H1 (cell line): ENCODE data around the gene GABRD. TPM values are rescaled to one million over a fixed set of nuclear protein-coding genes. Genes with fewer than 3 reads are reported as not detected.
A peak's percentile ranks its signal among the peaks of the same experiment; 100 is the strongest.

Experiments used
- CTCF ChIA-PET: fragments of 300-600 bp; sonication (Branson Sonifier 250); formaldehyde crosslinking; loops from one replicate; lab custom pipeline; 2021; ENCODE audit not compliant: partially characterized antibody; lab: Charles Lee
- POLR2A ChIA-PET: fragments of 300-600 bp; sonication (Branson Sonifier 250); formaldehyde crosslinking; loops from one replicate; lab custom pipeline; 2021; ENCODE audit warnings: inconsistent platforms; ENCODE audit not compliant: partially characterized antibody; lab: Charles Lee
- DNase-seq, 2 experiments: peaks; one replicate each; pipeline versions ENCODE4 v3.0.0 to v3.0.0-alpha.2; 2010 to 2022; ENCODE audit warnings: low spot score in 2 of 2, low read depth in 1 of 2, mixed read lengths in 1 of 2
- FAIRE-seq: peaks from 2 replicates; lab custom pipeline; 2011; peaks lifted over from hg19 to GRCh38; lab: Jason Lieb, UNC
- H2AFZ ChIP-seq: 2 replicates; pipeline ENCODE4 v1.8.1; 2012; ENCODE audit warnings: low read length, inconsistent platforms
- H2AK5ac ChIP-seq: 2 replicates; pipeline ENCODE4 v1.6.1; 2013; ENCODE audit warnings: low read depth, low read length
- H2BK120ac ChIP-seq: replicated peaks from 2 replicates; pipeline ENCODE3; 2013; ENCODE audit warnings: low read depth, low read length, inconsistent platforms
- H2BK12ac ChIP-seq: 2 replicates; pipeline ENCODE4 v1.6.1; 2013; ENCODE audit warnings: low read depth, low read length
- H2BK15ac ChIP-seq: 2 replicates; pipeline ENCODE4 v1.6.1; 2013; ENCODE audit warnings: low read length
- H2BK20ac ChIP-seq: 2 replicates; pipeline ENCODE4 v1.6.1; 2013; ENCODE audit warnings: low read length
- H2BK5ac ChIP-seq: 2 replicates; pipeline ENCODE4 v1.6.1; 2013; ENCODE audit warnings: low read depth, low read length
- H3K14ac ChIP-seq: 2 replicates; pipeline ENCODE4 v1.6.1; 2013; ENCODE audit warnings: inconsistent platforms; ENCODE audit not compliant: insufficient read length
- H3K18ac ChIP-seq: 2 replicates; pipeline ENCODE4 v1.6.1; 2013; ENCODE audit warnings: low read length; ENCODE audit errors: extremely low read depth
- H3K23ac ChIP-seq: 2 replicates; pipeline ENCODE4 v1.6.1; 2013; ENCODE audit warnings: inconsistent platforms; ENCODE audit not compliant: insufficient read length
- H3K23me2 ChIP-seq: 2 replicates; pipeline ENCODE4 v1.6.1; 2013; ENCODE audit warnings: low read depth, low read length
- H3K27ac ChIP-seq: 2 replicates; pipeline ENCODE4 v1.6.1; 2011; ENCODE audit warnings: low read depth, low read length, inconsistent platforms
- H3K27me3 ChIP-seq, 4 experiments: replicated peaks in 1 of 4; 1 replicate in 1 of 4; 2 replicates in 3 of 4; pipeline versions ENCODE4 v1.6.1 to v1.8.1; 2011 to 2013; ENCODE audit warnings: low read length in 3 of 4, mild to moderate bottlenecking in 3 of 4, inconsistent platforms in 2 of 4, mixed read lengths in 2 of 4, moderate library complexity in 1 of 4; ENCODE audit not compliant: control insufficient read depth in 3 of 4, insufficient read depth in 3 of 4; ENCODE audit errors: extremely low read depth in 1 of 4
- H3K36me3 ChIP-seq, 4 experiments: 2 replicates each; pipeline versions ENCODE4 v1.6.1 to v1.8.1; 2011 to 2013; ENCODE audit warnings: mild to moderate bottlenecking in 4 of 4, low read length in 3 of 4, moderate library complexity in 2 of 4, control low read depth in 1 of 4, inconsistent platforms in 1 of 4; ENCODE audit not compliant: insufficient read depth in 4 of 4, control insufficient read depth in 2 of 4
- H3K4ac ChIP-seq: replicated peaks from 2 replicates; pipeline ENCODE3; 2013; ENCODE audit warnings: low read length, low read depth, mixed read lengths, inconsistent platforms; ENCODE audit not compliant: insufficient read length
- H3K4me1 ChIP-seq, 4 experiments: replicated peaks in 1 of 4; 1 replicate in 1 of 4; 2 replicates in 3 of 4; pipeline versions ENCODE4 v1.6.1 to v1.8.1; 2011 to 2013; ENCODE audit warnings: low read length in 3 of 4, inconsistent platforms in 2 of 4, mixed read lengths in 1 of 4; ENCODE audit not compliant: insufficient read depth in 4 of 4, control insufficient read depth in 3 of 4
- H3K4me2 ChIP-seq, 2 experiments: 2 replicates each; pipeline versions ENCODE4 v1.6.1 to v1.8.1; 2011 to 2013; ENCODE audit warnings: low read depth in 2 of 2, low read length in 2 of 2, control low read depth in 1 of 2, inconsistent platforms in 1 of 2, mild to moderate bottlenecking in 1 of 2; ENCODE audit not compliant: insufficient read depth in 1 of 2
- H3K4me3 ChIP-seq, 4 experiments: fragments of 200-600, 300-600 bp in 1 of 4; sonication (generic), shearing (Covaris generic), sonication (Bioruptor Twin) in 1 of 4; 2 replicates each; pipeline versions ENCODE4 v1.5.1 to v1.8.1; 2011 to 2016; ENCODE audit warnings: low read length in 4 of 4, low read depth in 3 of 4, control low read depth in 2 of 4, inconsistent platforms in 2 of 4, mild to moderate bottlenecking in 2 of 4, mixed read lengths in 1 of 4, moderate library complexity in 1 of 4; ENCODE audit not compliant: insufficient read depth in 2 of 4; ENCODE audit errors: extremely low read depth in 1 of 4
- H3K56ac ChIP-seq: replicated peaks from 2 replicates; pipeline ENCODE3; 2013; ENCODE audit warnings: low read depth, mild to moderate bottlenecking, mixed read lengths, low read length, inconsistent platforms; ENCODE audit not compliant: insufficient read length
- H3K79me1 ChIP-seq: 2 replicates; pipeline ENCODE4 v1.6.1; 2013; ENCODE audit warnings: low read depth, low read length, control low read depth
- H3K79me2 ChIP-seq, 2 experiments: 2 replicates each; pipeline versions ENCODE4 v1.6.1 to v1.8.1; 2012 to 2013; ENCODE audit warnings: low read length in 2 of 2, mild to moderate bottlenecking in 2 of 2, inconsistent platforms in 1 of 2; ENCODE audit not compliant: insufficient read depth in 2 of 2, control insufficient read depth in 1 of 2
- H3K9ac ChIP-seq, 4 experiments: replicated peaks in 1 of 4; 1 replicate in 1 of 4; 2 replicates in 3 of 4; pipeline versions ENCODE4 v1.6.1 to v1.8.1; 2011 to 2013; ENCODE audit warnings: low read depth in 3 of 4, low read length in 3 of 4, control low read depth in 2 of 4, mild to moderate bottlenecking in 2 of 4, moderate library complexity in 2 of 4, inconsistent platforms in 1 of 4; ENCODE audit errors: extremely low read depth in 1 of 4
- H3K9me3 ChIP-seq, 2 experiments: 2 replicates each; pipeline versions ENCODE4 v1.6.1 to v1.8.1; 2012 to 2013; ENCODE audit warnings: mild to moderate bottlenecking in 2 of 2, moderate library complexity in 2 of 2, control low read depth in 1 of 2, inconsistent platforms in 1 of 2, low read depth in 1 of 2, low read length in 1 of 2, mixed read lengths in 1 of 2; ENCODE audit not compliant: insufficient read depth in 2 of 2
- H4K20me1 ChIP-seq, 2 experiments: replicated peaks in 1 of 2; 2 replicates each; pipeline versions ENCODE3 to v1.8.1; 2011 to 2013; ENCODE audit warnings: inconsistent platforms in 2 of 2, low read length in 2 of 2, mild to moderate bottlenecking in 1 of 2; ENCODE audit not compliant: insufficient read depth in 2 of 2, control insufficient read depth in 1 of 2
- H4K5ac ChIP-seq: 2 replicates; pipeline ENCODE4 v1.6.1; 2013; ENCODE audit warnings: low read length, low read depth, mixed read lengths, inconsistent platforms; ENCODE audit not compliant: insufficient read length
- H4K8ac ChIP-seq: 2 replicates; pipeline ENCODE4 v1.8.0; 2013; ENCODE audit warnings: mild to moderate bottlenecking, moderate library complexity, low read length, inconsistent platforms; ENCODE audit not compliant: insufficient read depth; ENCODE audit errors: extremely low read depth
- H4K91ac ChIP-seq: replicated peaks from 2 replicates; pipeline ENCODE3; 2013; ENCODE audit warnings: low read length, mixed read lengths, inconsistent platforms; ENCODE audit not compliant: insufficient read length
- WGBS, 2 experiments: shearing (Covaris generic) in 1 of 2; methylation state at CpG; one replicate each; pipeline versions ENCODE4 v1.1.6 to v1.1.7; 2013 to 2015; ENCODE audit warnings: low lambda C conversion rate in 2 of 2, mixed read lengths in 2 of 2, inconsistent platforms in 1 of 2, low coverage in 1 of 2, missing lambda C conversion rate in 1 of 2; ENCODE audit not compliant: insufficient replicate concordance in 2 of 2, insufficient coverage in 1 of 2, insufficient read length in 1 of 2; ENCODE audit errors: extremely low coverage in 1 of 2, missing lambda C conversion rate in 1 of 2; 5-methylcytosine and 5-hydroxymethylcytosine counted together
- polyA plus RNA-seq, 7 experiments: library from polyadenylated mRNA; depleted of rRNA in 3 of 7; stranded (reverse) in 5 of 7; unstranded in 2 of 7; fragments of >200 nt in 5 of 7; fragments of 200-250 nt in 2 of 7; gene quantifications; 1 replicate in 5 of 7; 2 replicates in 1 of 7; 4 replicates in 1 of 7; pipeline versions ENCODE4 v1.2.1 to v1.2.3, GENCODE V29; 2011 to 2013; ENCODE audit warnings: missing spikeins in 2 of 7, mixed read lengths in 2 of 7
- total RNA-seq: library from RNA; stranded (reverse); fragmentation: NEBNext Ultra II Directional; extraction: Animal tissue kit (Norgen Biotek cat#: 25700); gene quantifications from 2 replicates; pipeline ENCODE4 v1.2.1, GENCODE V29; 2021
- TF ChIP-seq, protein P1 (sequence below): IDR thresholded peaks from 2 replicates; pipeline ENCODE4 v1.6.1; 2012; ENCODE audit warnings: inconsistent platforms
- TF ChIP-seq, protein P2 (sequence below), 3 experiments: IDR thresholded peaks; 1 replicate in 2 of 3; 2 replicates in 1 of 3; pipeline versions ENCODE4 v1.5.1 to v1.6.1; 2011; ENCODE audit warnings: low read length in 3 of 3, mild to moderate bottlenecking in 3 of 3, inconsistent platforms in 2 of 3, low read depth in 1 of 3, moderate library complexity in 1 of 3; ENCODE audit not compliant: insufficient read depth in 1 of 3; ENCODE audit errors: control extremely low read depth in 1 of 3

Gene GABRD
- total and polyA plus RNA-seq, 2 of the 8 experiments (the other 6 are each of a cell fraction or from before 2014, with no cell fraction given) = 1.8 to 3.0 TPM

DNA sequence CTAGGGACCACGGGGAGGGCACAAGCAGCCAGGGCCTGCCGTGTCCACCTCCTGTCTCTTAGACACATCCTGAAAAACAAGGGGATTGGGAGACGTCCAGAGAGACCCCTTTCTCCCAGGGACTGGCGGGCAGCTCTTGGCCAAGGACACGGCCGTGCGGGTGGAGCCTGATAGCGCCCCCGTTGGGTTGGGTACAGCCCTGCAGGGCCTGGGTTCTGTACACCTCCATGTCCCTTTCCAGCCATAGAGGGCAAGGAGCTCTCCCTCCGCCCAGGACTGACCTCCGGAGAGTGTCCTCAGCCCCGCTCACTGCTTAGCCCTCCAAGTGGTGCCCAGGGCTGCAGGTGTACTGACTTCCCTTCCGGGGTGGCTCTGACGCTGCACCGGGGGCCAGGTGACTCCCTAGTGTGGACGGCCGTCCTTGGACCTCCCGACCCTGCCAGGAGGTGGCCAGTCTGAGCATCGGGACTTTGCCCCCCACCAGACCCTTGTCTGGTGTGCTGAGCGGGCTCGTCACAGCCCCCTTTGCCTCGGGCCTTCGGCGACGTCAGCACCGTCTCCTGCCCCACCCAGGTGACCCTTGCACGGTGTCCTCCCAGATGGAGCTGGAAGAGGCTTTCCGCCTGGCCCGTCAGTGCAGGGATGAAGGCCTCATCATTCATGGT lies 36.9 kb downstream of the GABRD start:
- H2BK15ac ChIP-seq = no peak overlapping the region
- H4K5ac ChIP-seq = no peak overlapping the region
- H3K9me3 ChIP-seq = no peaks in the 10 kb centered on the region
- POLR2A ChIA-PET = no interaction called here
- H3K4me3 ChIP-seq = no peak overlapping the region
- peak overlapping the region; percentile 51; the same call in 1 of the 2 replicates for H4K8ac ChIP-seq
- TF ChIP-seq, protein P1, sequence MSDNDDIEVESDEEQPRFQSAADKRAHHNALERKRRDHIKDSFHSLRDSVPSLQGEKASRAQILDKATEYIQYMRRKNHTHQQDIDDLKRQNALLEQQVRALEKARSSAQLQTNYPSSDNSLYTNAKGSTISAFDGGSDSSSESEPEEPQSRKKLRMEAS = no peak
- TF ChIP-seq, protein P2, sequence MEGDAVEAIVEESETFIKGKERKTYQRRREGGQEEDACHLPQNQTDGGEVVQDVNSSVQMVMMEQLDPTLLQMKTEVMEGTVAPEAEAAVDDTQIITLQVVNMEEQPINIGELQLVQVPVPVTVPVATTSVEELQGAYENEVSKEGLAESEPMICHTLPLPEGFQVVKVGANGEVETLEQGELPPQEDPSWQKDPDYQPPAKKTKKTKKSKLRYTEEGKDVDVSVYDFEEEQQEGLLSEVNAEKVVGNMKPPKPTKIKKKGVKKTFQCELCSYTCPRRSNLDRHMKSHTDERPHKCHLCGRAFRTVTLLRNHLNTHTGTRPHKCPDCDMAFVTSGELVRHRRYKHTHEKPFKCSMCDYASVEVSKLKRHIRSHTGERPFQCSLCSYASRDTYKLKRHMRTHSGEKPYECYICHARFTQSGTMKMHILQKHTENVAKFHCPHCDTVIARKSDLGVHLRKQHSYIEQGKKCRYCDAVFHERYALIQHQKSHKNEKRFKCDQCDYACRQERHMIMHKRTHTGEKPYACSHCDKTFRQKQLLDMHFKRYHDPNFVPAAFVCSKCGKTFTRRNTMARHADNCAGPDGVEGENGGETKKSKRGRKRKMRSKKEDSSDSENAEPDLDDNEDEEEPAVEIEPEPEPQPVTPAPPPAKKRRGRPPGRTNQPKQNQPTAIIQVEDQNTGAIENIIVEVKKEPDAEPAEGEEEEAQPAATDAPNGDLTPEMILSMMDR (IDR thresholded peaks at IDR 0.05; ENCODE audit: control extremely low read depth in 1 of 3, insufficient read depth in 1 of 3, low read depth in 1 of 3, low read length in 3 of 3) = peak in 2 of 3 experiments; percentile 20 to 47; a peak in 2 of 4 replicates
- TF ChIP-seq, all 59 proteins: peak for 1
- Histone ChIP-seq H3K4ac (no peak overlapping the region), H3K79me1 (peaks cover 16% of the 10 kb centered on the region), H2BK120ac (no peak overlapping the region), H2AFZ (no peak overlapping the region), H3K4me2 (no peak overlapping the region), H3K79me2 (peaks cover 0 to 26% of the 10 kb centered on the region in 2 experiments; a peak in 2 of 4 replicates), H2AK5ac (no peak overlapping the region), H3K27me3 (no peaks in the 10 kb centered on the region), H2BK12ac (no peak overlapping the region), H3K9ac (no peak overlapping the region), H3K23me2 (peaks cover 5% of the 10 kb centered on the region; the same call in 1 of the 2 replicates), H4K91ac (no peak overlapping the region), H2BK5ac (no peak overlapping the region), H3K56ac (no peak overlapping the region), H3K14ac (no peak overlapping the region), H3K27ac (no peak overlapping the region), H4K20me1 (peaks cover 11 to 20% of the 10 kb centered on the region in 2 experiments), H3K18ac (no peak overlapping the region), H3K36me3 (peaks cover 3 to 19% (median 17%) of the 10 kb centered on the region in 4 experiments; a peak in 5 of 8 replicates), H2BK20ac (no peak overlapping the region), H3K23ac (no peak overlapping the region), H3K4me1 (peaks cover 0 to 2% (median 1%) of the 10 kb centered on the region in 4 experiments; a peak in 3 of 7 replicates)
- DNase-seq (no peak), FAIRE-seq (no peak)
- CTCF ChIA-PET = interaction anchor here (1.1 to 2.8 kb wide), 7 partner anchors 9 to 154 kb away, joined by 3 to 15 read pairs (median 4); no protein-coding TSS in a partner anchor
- 89% methylated on average over 26 of the region's 29 CpGs; no CpG with 5 or more reads in 1 of the 2 experiments for WGBS, 2 experiments
